ENCODE measurements around the gene ASB18.

DNA sequence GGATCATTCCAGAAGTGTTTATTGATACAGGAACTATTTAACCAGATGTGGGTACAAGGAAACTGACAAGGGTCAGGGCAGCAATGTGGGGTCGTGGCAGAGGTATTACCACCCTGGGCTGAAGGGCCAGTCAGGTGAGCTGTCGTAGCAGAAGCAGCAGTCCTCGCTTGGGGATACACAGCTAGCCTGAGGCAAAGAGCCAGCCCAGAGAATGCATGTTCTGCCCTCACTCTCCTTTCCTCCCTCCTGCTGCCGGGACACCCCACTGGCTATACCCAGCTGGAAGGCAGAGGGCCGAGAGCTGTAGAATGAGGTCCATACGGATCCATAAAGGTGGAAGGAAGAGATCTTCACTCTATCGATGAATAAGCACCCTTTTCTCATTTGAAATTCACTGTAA lies 63.8 kb downstream of the ASB18 start:
- TF ChIP-seq ZBTB21 (CRISPR knock-in tag; IDR thresholded peaks at IDR 0.05; ENCODE audit: borderline replicate concordance) (no peak), NR2C2 (CRISPR knock-in tag; IDR thresholded peaks at IDR 0.05) (no peak), CTCF (IDR thresholded peaks at IDR 0.05) (no peak), CREM (CRISPR knock-in tag; IDR thresholded peaks at IDR 0.05) (no peak), ZNF219 (CRISPR knock-in tag; IDR thresholded peaks at IDR 0.05; ENCODE audit: borderline replicate concordance) (no peak), ESRRA (CRISPR knock-in tag; IDR thresholded peaks at IDR 0.05; ENCODE audit: borderline replicate concordance) (no peak), USF1 (CRISPR knock-in tag; IDR thresholded peaks at IDR 0.05) (no peak), RELA (CRISPR knock-in tag; IDR thresholded peaks at IDR 0.05; ENCODE audit: borderline replicate concordance) (no peak), NR3C1 (CRISPR knock-in tag; conservative IDR thresholded peaks at IDR 0.05; ENCODE audit: low read depth) (no peak), E2F5 (CRISPR knock-in tag; IDR thresholded peaks at IDR 0.05) (no peak), TCF7 (CRISPR knock-in tag; IDR thresholded peaks at IDR 0.05; ENCODE audit: low read depth) (no peak), NFE2L1 (CRISPR knock-in tag; IDR thresholded peaks at IDR 0.05) (no peak), SP1 (CRISPR knock-in tag; conservative IDR thresholded peaks at IDR 0.05) (no peak)
- TF ChIP-seq, protein P1, sequence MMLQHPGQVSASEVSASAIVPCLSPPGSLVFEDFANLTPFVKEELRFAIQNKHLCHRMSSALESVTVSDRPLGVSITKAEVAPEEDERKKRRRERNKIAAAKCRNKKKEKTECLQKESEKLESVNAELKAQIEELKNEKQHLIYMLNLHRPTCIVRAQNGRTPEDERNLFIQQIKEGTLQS (CRISPR knock-in tag; conservative IDR thresholded peaks at IDR 0.05): no peak

Data from WTC11 (cell line).